K562 (cell line): Measurements from ENCODE around the gene YBEY.

Source experiments
- HDAC2 ChIP-seq: fragments of 450-650 bp; IDR thresholded peaks from 2 replicates; pipeline ENCODE4 v1.6.1; 2016; ENCODE audit warnings: mild to moderate bottlenecking
- JUND ChIP-seq, 2 experiments: IDR thresholded peaks; 2 replicates in 1 of 2; 3 replicates in 1 of 2; pipeline ENCODE4 v1.6.1; 2011; ENCODE audit warnings: borderline replicate concordance in 2 of 2, low read depth in 2 of 2, low read length in 2 of 2, improper control_type of control experiment in 1 of 2, missing biosample characterization in 1 of 2, missing genetic modification characterization in 1 of 2, missing genetic modification reagents in 1 of 2
- TF ChIP-seq, protein P1 (sequence below), 3 experiments: IDR thresholded peaks in 2 of 3; conservative IDR thresholded peaks in 1 of 3; 2 replicates each; pipeline ENCODE4 v1.5.1; 2011 to 2012; ENCODE audit warnings: low read length in 3 of 3, mild to moderate bottlenecking in 3 of 3, control low read depth in 2 of 3, improper control_type of control experiment in 1 of 3, inconsistent platforms in 1 of 3, low read depth in 1 of 3, mixed read lengths in 1 of 3, moderate library complexity in 1 of 3; ENCODE audit not compliant: insufficient read depth in 2 of 3

DNA sequence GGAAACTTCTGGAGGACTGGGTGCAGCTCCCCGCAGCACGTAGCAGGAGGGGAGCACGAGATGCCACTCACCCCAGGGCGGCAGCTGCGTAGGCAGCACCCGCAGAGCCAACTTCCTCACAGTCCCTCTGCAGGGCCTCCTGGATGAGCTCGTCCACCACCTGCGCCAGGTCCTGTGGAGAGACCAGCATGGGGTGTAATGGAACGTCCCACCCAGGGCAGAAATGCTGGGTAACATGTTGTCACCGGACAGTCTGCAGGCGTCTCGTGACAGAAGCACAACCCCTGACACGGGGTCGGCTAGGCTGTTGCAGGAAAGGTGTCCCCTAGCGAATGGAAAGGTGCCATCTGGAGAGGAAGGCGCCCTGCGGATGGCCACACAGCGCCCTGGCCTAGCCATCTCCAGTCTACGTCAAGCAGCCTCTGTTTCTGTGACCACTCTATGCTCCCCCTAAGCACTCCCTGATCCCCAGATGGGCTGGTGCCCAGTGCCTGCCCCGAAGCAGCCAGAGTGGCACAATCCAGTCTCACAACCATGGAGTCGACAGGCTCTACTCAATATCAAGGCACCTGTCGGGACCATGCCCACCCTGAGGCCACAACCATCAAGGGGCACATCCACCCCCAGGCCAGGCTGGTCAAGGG is 22.0 kb upstream of the YBEY start:
- TF ChIP-seq, protein P1, sequence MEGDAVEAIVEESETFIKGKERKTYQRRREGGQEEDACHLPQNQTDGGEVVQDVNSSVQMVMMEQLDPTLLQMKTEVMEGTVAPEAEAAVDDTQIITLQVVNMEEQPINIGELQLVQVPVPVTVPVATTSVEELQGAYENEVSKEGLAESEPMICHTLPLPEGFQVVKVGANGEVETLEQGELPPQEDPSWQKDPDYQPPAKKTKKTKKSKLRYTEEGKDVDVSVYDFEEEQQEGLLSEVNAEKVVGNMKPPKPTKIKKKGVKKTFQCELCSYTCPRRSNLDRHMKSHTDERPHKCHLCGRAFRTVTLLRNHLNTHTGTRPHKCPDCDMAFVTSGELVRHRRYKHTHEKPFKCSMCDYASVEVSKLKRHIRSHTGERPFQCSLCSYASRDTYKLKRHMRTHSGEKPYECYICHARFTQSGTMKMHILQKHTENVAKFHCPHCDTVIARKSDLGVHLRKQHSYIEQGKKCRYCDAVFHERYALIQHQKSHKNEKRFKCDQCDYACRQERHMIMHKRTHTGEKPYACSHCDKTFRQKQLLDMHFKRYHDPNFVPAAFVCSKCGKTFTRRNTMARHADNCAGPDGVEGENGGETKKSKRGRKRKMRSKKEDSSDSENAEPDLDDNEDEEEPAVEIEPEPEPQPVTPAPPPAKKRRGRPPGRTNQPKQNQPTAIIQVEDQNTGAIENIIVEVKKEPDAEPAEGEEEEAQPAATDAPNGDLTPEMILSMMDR (IDR thresholded peaks at IDR 0.05 in 2 of 3, conservative IDR thresholded peaks at IDR 0.05 in 1 of 3; ENCODE audit: insufficient read depth in 2 of 3, low read depth in 1 of 3, low read length in 3 of 3): no peak
- no peak for TF ChIP-seq JUND (IDR thresholded peaks at IDR 0.05; ENCODE audit: borderline replicate concordance, low read depth, low read length)
- TF ChIP-seq JUND (tag; IDR thresholded peaks at IDR 0.05; ENCODE audit: borderline replicate concordance, low read depth, low read length): no peak
- TF ChIP-seq HDAC2: no peak
